Epithelial cell of prostate (primary cell): ENCODE measurements around the gene MBNL2.

ENCODE experiments used
- DNase-seq: peaks from one replicate; pipeline ENCODE4 v3.0.0-alpha.2; 2011; ENCODE audit warnings: low read depth, low spot score
- H3K27ac ChIP-seq: fragments of 450-650 bp; 2 replicates; pipeline ENCODE4 v1.5.1; 2017; ENCODE audit warnings: mild to moderate bottlenecking

MBNL2 gene

DNA sequence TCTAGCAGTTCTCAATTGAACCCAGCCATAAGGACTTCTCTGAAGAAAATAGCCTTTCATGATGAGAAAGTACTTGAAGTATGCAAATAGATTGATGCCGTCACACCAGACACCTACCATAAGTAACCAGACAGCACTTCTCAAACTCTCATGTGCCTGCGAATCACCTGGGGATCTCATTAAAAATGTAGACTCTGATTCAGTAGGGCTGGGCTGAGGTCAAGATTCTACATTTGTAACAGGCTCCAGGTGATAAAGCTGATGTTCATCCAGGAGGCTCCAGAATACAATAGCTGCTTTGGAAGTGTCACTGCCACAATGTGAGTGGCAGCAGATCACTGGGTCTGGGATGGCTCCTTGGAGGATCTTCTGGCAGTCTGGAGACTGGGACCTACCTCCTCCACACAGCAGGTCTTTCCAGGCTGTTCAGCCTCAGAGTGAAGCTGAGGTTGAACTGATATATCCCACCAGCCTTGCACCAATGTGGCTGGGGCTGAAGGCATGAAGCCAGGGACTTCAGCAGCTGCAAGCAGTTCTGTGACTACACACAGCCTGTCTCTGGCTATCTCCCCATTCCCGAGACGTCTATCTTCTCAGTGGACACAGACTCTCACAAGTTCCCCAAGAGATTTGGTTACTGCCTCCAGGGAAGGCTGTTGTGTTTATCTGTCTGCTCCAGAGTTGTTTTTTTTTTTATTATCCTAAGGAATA is 9.1 kb downstream of the MBNL2 start:
- H3K27ac ChIP-seq: peak overlapping the region; percentile 14
- peak; percentile 43 for DNase-seq

DNA sequence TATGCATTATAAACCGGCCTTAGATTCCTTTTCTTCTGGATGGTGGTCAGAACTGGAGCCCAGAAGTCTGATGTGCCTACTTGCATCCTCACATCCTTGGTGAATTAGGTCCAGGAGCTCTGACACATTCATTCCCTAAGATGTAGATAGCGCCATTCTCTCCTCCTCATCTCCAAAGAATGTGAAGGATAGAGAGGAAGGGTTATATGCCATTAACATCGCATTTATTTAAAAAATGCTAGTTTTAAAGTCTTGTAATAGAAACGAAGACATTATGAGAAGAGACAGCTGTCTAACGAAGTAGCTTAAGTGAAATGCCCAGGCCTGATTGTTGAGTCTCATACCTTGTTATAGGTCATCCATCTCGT is 9.7 kb downstream of the MBNL2 start:
- no peak overlapping the region for H3K27ac ChIP-seq
- no peak for DNase-seq

DNA sequence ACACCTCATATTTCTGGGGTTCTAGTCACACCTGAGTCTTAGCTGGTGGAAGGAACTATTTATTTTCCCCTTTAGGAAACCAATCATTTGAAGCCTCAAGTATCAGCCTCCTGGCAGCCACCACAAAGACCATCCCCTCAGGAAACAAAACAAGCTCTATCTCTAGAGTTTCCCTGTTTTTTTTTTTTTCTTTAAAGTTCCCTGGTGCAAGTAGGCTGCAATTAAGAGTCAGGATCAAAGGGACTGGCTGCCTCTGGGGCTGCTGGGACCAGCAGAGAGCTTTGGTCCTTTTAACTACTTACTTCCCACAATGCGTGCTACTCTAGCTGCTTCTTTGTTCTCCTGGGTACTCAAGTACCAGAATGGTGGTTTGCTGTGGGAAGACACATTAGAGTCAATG is 11.4 kb downstream of the MBNL2 start:
- no peak overlapping the region for H3K27ac ChIP-seq
- no peak for DNase-seq

DNA sequence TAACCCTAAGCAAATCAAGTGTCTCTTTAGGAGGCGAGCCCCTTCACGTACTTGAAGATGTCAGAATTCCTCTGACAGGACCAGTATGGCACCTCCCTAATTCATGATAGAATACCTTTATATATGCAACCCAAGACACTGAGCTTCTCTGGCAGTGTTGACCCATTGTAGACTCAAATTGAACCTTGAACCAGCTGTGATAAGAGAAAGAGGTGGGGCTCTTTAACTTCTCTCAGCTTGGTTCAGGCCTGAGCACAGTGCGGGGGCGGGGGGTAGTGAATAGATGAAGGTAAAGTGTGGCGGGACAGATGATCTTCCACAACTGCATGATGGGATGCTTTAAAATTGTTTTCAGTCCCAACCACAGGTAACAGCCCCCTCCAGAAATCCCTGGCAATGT is 12.1 kb downstream of the MBNL2 start:
- DNase-seq: no peak

DNA sequence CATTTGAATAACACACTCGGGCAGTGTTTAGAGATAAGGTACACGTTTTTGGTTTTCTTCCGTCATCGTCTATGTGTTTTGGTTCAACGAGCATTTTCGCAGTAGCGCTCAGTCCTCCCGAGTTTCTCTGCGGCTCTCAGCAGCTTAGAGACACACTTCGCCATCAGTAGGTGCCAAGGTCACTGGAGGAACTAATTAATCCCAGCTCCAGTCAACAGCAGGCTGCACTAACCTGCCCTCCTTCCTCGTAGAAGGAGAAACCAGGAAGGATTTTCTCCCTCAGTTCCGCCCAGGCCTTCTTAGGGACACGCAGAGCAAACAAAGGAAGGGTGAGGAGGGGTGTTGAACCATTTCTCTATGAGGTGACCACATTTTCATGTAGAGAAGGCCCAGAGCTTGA is 12.6 kb downstream of the MBNL2 start:
- no peak for DNase-seq
- H3K27ac ChIP-seq: no peak overlapping the region

More for the DNA sequence above, 12.1 kb downstream of the MBNL2 start:
- no peak overlapping the region for H3K27ac ChIP-seq

DNA sequence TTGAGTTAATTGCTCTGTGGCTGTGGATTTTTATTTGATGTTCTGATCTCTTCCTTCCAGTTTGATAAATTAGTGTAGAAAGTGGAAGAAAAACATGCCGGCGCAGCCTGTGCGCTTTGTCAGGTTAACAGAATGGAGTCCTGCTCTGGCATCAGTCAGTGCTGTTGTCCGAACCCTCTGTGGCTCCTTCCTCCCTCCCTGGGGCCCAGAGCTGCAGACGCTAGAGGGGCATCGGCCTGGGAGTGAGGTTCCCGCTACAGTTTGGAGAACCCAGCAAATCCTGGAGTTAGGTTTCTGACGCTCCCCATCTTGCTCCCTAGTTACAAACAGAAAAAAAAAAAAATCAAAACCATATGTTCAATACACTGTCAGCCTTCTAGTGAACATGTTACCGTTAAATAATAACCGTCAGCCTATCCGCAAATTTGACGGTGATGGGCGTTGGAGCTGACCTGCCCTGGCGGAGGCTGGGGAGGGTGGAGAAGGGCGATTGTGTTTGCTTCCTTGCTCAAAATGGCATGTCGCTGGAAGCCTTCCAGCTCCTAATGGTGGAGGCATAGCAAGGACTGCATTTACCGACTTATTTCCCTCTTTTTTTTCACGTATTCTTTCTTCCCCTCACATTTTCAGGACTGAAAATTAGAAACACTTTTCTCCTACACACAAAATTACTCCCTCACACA is 13.6 kb downstream of the MBNL2 start:
- no peak overlapping the region for H3K27ac ChIP-seq
- DNase-seq: no peak

DNA sequence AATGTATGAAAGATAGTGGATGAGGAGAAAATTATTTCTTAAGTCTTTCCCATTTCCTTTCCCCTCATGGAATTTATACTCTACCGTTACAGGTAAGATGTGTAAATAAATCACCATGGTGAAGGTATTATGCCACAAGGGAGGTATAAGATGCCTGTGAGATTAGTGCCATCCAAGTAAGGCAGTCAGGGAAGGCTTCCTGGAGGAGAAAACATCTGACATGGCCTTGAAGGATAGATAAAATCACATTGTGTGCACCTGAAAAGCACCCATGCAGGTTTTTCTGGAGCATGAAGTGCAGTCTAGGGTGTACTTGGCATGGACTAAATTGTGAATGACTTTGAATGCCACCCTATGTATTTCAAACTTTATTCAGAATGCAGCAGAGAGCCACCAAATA is 15.3 kb downstream of the MBNL2 start:
- DNase-seq: no peak
- H3K27ac ChIP-seq: no peak overlapping the region

DNA sequence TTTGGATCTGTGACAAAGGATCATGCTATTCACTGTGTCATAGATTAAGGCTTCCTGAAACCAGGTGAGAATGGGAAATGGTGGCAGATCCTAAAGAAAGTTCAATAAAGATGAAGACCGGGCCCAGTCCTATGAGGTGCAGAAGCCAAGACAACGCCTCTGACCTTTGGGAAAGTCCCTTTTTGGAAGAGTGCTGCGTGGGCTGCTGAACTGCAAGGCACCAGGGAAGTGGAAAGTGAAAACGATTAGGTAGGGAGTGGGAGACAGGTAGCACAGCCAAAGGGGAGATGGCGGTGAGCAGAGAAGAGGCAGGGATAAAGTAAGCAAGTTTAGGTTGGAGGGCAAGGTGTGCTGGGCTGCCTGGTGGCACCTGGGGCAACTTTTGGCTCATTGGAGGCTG is 16.3 kb downstream of the MBNL2 start:
- no peak for DNase-seq
- no peak overlapping the region for H3K27ac ChIP-seq

DNA sequence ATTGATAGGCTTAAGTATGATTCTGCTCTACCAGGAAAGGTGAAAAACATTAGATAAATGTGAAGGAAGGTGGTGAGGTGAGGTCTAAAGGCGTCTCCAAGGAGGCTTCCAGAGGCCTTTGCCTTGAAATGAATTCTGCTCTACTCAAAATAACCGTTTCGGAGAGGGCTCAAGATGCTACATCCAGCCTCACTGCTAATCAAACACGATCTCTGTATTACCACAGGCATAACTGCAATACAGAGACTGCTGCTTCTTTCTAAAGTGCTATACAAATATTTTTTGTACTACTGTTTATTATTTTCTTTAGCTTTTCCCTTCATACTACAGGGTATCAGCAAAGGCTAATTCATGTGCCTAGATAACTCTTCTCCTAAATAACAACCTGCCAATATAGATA is 16.8 kb downstream of the MBNL2 start:
- H3K27ac ChIP-seq: no peak overlapping the region
- no peak for DNase-seq

DNA sequence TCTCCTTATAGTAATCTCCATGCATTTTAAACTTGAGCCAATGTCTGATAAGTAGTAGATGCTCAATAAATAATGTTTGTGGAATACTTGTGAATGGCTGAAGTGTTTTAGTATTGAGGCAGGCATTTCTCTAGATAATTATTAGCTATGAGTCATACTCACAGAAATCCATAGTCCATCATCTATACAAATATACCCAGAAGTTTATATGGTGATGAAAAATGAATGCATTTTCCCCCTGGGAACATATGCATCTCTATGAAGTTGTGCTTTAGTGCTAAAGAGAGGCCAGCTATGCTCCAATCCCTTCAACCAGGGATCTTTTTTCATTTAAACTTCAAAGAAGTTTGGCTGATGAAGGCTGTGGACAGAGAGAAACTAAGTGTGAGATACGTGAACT is 17.2 kb downstream of the MBNL2 start:
- DNase-seq: no peak
- H3K27ac ChIP-seq: no peak overlapping the region

DNA sequence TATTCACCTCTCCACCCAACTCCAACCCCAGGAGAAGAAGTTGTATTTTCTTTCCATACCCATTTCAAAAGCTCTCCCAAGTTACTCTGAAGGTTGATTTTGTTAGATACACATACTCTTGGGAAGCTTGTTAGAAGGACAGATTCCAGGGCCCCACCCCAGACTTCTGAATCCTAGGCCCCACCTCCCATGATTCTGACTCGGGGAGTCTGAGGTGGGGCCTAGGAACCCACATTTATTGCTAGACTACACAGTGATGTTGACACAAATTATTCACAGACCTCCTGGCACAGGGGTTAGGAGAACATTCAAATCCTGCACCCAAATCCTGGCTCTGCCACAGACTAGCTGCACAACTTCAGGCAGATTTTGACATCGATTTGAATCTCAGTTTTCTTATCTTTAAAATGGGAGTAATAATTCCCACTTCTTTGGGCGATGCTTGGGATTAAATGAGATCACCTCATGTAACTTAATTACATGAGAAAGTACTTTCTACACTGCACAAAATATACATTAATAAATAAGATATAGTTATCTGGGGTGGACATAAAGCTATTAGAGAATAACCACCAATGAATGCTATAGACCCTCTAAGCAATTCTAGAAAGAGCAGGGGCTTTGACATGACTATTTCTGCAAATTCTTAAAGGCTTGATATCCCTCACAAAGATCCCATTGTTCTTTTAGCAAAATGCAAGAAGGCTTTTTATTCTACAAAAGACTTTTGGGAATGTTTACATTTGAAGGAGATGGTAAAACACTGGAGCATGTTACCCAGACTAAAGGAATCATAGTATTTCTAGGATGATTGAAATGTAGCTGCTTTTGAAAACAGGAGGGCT is 18.0 kb downstream of the MBNL2 start:
- H3K27ac ChIP-seq: no peak overlapping the region
- no peak for DNase-seq

DNA sequence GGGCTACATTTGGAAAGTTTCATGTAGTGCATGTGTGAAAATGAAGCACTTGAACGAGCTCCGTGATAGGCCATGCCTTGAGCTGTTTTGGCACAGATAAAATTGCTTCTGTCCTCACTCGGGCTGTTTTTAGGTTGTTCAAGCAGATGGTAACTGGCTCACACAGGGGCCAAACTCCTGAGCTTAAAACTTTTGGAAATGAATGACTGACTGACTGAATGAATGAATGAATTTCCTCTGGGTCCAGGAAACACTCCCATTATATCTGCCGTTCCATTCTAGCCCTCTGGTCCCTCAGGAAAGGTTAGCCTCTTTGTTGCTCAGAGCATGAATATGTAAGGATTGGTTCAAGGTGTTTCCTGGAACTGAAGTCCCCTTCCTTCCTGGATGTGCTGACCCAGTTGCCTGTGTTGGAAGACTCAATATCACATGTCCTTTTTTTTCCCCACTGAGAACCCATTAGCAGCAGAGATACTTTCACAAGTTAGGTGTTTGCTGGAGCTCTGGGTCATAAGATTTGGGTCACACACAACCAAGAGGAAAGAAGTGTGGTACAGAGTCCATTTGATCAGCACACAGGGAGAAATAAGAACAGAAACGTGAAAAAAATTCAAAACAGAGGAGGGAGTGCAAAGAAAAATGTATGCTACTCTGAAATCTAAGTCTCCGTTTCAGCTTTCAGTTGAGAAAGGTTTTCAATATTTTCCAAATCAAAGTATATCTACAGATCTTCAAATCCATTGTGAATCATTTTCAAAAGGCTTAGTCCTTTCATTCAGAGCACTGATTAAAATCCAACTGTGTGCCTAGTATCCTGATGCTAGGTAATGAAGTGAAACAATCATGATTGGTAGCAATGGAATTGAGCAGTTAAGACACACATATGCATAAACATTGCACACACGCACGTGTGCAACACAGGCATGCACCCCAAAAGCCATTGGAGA is 18.9 kb downstream of the MBNL2 start:
- no peak for DNase-seq
- H3K27ac ChIP-seq: no peak overlapping the region

DNA sequence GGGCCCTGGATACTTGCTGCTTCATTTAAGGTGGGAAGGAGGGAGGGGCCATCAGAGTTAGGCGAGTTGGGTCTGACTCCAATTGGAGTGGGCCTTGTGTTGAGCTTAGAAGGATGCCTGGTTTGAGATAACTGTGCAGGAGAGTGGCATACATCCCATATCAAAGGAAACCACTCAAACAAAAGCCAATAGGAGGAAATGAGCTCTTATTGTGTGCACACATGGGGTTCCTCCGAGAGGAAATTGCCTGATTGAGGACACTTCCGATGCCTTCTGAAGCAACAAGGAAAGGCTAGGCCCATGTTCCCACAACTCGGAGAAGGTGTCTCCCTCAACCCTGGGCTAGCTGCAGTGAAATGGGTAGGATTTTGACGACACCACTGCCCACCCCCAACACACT is 19.6 kb downstream of the MBNL2 start:
- DNase-seq: no peak

DNA sequence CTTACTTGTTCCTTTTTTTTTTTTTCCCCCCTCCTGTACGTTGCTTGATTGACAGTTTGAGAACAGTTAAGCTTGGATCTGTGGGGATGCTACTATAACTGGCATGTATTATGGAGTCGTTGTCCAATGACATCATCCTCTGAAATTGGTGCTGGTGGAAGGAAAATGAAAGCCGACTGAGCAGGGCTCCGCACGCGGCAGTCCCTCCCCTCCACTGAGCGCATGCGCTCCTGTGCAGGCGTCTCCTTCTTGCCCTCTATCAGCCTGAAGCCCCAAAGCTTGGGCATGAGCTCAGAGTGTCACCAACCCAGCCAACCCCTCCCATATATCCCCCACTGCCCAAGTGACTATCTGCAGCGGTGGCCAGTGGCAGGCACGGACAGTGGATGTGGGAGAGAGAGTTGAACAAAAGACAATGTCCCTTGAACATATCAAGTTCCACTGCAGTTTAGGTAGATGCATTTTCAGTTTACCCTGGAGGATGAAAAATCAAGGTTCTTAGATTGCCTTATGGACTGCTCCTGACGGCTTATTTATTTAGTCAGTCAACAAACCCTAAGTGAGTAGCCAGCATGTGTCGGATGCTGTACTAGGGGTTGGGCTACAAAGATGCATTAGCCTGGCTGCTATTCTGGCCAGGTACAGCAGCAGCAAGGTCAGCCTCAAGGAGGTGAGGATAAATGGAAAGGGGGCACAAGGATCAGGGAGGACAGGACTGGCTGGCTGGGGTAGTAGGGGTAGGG is 20.8 kb downstream of the MBNL2 start:
- no peak for DNase-seq
- H3K27ac ChIP-seq: no peak overlapping the region

More for the DNA sequence above, 19.6 kb downstream of the MBNL2 start:
- no peak overlapping the region for H3K27ac ChIP-seq

DNA sequence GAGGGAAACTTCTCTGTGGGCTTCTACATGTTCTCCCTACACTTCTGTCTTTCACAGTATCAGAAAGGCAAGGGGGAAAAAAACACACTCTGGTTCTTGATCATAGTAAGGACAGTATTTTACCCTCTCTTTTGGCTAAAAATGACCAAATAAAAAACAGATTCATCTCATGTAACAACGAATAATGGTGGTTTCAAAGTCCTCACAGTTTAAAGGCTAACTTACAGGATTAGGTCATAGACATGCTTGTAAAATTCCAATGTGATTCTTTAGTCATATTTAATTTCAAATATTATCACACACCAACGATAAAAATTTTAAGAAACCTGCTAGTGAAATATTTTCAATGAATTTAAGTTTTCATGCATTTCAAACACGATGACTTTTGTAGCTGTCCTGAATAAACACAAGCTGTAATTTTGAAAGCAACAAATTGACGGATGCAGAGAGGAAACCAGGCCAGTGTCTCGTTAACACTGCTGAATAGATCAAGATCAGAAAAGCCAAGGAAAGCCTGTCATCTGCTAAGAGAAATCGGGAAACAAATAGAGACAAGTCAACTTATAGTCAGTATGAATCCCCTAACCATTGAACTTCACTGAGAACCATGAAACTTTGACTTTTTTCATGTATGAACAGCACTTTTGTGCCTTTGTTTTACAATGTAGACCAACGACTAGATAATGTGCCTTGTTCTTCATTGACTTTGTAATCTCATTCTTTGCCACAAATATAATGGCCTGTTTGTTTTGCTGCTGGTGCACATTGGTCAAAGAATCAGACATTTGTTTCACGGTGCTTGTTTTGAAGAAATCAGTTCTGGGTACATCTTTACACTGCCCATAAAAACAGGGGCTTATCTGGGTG is 22.0 kb downstream of the MBNL2 start:
- no peak overlapping the region for H3K27ac ChIP-seq
- no peak for DNase-seq

DNA sequence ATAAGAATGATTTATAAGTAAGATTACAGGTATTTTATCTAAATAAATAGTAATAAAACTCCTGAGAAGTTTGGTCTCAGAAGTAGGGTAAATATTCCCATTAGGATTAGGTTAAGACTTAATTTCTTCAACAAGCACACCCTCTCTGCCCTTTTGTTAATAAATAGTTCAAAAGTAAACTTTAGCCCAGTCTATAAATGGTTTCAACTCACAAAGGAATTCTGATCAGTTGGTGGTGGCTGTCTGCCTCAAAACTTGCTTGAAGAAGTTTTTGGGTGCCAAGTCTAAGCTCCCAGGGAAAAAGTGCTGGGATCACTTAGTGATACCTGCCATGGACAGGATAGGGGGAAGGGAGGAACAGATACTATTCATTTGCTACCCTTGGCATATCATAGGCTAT is 22.9 kb downstream of the MBNL2 start:
- H3K27ac ChIP-seq: no peak overlapping the region
- DNase-seq: no peak

DNA sequence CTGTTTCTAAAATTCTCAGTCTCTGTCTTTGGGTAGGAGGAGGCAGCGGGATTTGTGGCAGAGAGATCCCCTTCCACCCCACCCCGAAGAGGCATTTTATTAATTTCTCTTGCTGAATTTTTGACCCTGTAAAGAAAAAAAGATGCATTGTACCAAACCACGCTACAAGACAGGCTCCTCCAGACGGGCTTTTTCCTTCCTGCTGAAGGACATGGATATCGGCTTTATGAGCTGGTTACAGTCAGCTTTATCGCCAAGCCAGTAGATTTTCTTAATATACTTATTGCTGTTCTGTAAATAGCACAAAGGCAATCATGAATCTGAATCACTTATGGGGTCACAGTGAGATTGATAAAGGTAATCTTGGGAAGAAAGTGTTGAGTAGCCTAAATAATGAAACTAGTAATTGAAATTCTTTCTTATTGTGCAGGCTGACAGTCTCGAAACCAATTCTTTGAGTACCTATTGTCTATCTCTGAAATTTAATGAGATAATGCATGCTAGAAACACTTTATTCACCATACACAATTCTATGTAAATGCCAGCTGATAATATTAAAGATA is 24.5 kb downstream of the MBNL2 start:
- DNase-seq: no peak
- no peak overlapping the region for H3K27ac ChIP-seq

DNA sequence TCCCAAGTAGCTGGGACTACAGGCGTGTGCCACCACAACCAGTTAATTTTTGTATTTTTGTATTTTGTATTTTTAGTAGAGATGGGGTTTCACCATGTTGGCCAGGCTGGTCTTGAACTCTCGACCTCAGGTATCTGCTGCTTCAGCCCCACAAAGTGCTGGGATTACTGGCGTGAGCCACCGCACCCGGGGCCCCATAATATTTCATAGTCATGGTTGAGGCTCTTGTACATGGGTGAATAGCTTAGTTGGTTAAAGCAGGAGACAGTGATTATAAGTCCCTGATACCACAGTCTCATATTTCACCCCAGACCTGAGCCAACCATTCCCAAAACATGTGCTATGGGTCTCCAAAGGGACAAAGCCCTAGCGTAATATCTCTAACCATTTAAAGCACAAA is 26.1 kb downstream of the MBNL2 start:
- no peak overlapping the region for H3K27ac ChIP-seq
- DNase-seq: no peak
